GM21528 (cell line): Measurements from ENCODE around the gene BMPR2.
"Not testable (repeated sequence)": the region's sequence is repeated elsewhere in the genome, so short reads cannot be mapped to it uniquely, and the experiment has no call there.

Experiments
- ATAC-seq: cut with Tn5 transposase; IDR thresholded peaks from one replicate; pipeline ENCODE4 v1.9.1; 2021; ENCODE audit warnings: mild to moderate bottlenecking, moderate library complexity; ENCODE audit not compliant: unreplicated experiment, low FRiP score

Gene BMPR2

DNA sequence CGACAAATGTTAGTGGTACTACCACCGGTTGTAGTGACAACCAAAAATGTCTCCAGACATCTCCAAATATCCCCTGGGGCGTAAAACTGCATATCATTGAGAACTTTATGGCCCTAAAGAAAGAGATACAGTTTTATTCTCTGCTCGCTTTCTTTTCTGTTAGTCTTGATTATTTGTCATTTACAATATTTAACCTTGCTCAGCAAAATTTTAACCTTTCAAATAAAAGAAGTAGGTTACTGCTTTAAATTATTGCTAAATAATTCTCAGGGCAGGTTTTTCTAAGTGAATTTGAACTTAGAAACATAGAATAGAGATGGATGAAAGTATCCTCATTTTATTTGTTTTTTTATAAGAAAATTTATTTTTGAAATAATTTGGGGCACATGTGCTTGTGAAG lies 67.9 kb downstream of the BMPR2 start:
- ATAC-seq = no peak

DNA sequence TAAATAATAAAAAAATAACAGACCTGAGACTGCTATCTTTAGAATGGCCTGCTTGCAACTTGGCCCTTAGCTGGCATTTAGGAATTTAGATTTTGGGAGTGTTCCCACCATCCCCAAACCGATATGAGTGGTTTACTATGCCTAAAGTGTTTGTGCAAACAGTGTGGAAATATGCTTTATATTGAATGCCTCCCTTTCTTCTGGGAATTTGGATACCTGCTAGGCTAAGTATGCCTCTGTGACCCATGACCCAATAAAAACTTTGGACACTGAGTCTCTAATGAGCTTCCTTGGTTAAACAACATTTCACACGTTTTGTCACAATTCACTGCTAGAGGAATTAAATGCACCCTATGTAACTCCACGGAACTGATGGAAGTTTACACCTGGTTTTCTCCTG lies 73.2 kb downstream of the BMPR2 start:
- no peak for ATAC-seq

DNA sequence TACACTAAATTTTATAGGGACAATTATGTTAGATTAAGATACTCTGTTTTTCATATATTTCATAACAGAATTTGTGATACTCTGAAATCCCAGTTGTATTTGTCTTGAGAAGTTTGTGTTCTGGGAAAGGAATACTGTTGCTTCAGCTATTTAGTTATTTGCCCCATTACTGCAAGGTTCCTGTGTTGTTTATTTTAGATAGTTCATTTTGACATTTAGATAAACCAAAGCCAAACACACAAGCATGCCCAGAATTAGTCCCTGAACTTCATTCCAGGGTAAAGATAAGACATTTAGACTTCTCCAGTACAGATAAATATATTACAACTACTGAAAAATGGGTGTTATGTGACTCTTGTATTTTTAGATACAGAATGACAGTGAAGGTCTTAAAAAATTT lies 74.7 kb downstream of the BMPR2 start:
- ATAC-seq = no peak

DNA sequence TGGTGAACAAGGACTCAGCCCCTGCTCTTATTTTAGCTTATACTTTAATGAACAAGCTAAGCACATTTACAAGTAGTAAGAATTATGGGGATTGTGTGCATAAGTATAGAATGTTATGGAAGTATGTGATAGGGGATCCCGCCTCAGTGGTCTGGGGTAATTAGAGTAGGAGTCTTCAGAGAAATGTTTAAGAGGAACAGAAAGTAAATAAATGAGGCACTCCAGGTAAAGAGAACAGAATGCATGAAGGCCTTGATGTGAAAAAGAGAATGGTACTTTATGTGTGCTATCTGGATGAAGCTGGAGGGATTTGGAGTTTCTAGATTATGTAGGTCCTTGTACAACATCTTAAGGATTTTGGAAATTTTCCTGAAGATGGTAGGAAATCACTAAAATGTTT lies 76.6 kb downstream of the BMPR2 start:
- no peak for ATAC-seq

DNA sequence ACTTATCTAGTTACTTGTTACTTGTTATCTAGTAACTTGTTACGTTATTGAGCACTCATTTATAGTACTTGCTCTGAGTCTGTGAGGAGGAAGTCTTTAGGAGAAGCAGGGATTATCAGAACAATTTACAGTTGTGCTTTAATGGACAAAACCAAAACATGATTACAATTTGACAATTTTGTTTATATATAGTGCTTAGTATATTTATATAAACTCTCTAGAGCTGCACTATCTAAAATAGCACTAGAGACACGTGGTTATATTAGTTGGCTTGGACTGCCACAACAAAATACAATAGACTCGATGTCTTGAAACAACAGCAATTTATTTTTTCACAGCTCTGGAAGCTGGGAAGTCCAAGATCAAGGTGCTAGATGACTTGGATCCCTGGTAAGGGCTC lies 78.4 kb downstream of the BMPR2 start:
- no peak for ATAC-seq

DNA sequence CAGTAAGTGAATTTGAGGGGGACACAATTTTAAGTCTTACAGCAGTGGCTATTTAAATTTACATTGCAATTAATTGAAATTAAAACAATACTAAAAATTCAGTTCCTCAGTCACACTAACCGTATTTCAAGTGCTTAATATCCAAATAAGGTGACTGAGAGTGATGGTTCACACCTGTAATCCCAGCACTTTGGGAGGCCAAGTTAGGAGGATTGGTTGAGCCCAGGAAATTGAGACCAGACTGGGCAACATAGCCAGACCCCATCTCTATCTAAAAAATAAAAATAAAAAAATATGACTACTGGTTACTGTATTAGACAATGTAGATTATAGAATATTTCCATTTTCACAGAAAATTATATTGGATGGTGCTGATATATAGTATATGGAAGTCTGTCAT lies 79.0 kb downstream of the BMPR2 start:
- no peak for ATAC-seq

DNA sequence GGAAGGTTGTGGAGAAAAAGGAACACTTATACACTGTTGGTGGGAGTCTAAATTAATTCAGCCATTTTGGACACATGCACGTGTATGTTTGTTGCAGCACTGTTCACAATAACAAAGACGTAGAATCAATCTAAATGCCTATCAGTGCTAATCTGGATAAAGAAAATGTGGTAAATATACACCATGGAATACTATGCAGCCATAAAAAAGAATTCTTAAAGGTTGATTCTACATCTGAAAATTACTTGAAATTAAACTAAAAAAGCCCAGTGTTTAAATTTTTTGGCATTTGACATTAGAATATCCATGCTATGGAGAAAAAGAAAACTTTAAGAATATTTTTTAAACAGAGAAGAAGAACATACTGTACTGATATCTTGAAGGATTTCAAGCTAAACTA lies 84.0 kb downstream of the BMPR2 start:
- no peak for ATAC-seq

DNA sequence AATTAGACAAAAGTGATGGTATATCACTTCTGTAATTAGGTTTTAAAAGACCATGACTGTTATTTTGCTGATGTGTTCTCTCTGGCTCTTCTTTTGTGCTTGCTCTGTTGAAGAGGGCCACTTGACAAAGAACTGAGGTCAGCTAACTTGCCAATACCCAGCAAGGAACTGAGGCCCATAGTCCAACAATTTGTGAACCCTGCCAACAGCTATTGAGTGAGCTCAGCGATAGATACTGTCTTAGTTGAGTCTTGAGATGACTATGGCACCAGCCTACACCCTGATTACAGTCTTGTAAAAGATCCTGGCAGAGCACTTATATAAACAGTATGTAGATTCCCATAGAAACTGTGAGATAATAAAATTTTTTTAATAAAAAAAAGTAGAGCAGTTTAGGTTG lies 103.0 kb downstream of the BMPR2 start:
- no peak for ATAC-seq

DNA sequence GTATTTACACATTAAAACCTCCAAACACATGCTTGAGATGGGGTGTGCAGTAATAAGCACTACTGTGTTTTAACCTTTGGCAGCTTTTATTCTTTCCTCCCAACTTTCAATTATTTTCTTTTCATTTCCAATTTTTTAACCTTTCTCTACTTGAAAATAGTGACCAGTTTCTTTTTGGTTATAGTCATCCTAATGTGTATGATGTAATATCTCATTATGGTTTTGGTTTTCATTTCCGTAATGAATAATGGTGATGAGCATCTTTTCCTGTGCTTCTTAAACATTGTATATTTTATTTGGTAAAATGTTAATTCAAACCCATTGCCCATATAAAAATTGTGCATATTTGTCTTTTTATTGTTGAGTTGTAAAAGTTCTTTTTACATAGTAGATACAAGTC lies 103.5 kb downstream of the BMPR2 start:
- no peak for ATAC-seq

DNA sequence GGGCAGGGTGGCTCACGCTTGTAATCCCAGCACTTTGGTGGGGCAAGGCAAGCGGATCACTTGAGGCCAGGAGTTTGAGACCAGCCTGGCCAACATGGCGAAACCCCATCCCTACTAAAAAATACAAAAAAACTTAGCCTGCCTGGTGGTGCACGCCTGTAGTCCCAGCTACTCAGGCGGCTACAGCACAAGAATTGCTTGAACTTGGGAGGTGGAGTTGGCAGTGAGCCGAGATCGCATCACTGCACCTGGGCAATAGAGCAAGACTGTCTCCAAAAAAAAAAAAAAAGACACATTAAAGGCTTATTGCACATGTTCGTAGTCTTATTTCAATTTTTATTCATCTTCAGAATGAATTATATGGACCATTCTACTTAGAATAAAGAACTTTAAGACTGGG lies 110.2 kb downstream of the BMPR2 start:
- no peak for ATAC-seq

DNA sequence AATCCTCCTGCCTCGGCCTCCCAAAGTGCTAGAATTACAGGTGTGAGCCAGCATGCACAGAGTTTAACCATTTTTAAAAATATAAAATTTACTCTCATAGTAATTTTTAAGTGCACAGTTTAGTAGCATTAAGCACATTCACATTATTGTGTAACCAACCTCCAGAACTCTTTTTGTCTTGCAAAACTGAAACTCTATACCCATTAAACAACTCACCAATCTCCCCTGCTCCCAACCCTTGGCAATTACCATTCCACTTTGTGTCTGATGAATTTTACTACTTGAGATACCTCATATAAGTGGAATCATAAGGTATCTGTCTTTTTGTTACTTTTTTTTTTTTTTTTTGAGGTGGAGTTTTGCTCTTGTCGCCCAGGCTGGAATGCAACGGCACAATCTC lies 112.5 kb downstream of the BMPR2 start:
- no peak for ATAC-seq

DNA sequence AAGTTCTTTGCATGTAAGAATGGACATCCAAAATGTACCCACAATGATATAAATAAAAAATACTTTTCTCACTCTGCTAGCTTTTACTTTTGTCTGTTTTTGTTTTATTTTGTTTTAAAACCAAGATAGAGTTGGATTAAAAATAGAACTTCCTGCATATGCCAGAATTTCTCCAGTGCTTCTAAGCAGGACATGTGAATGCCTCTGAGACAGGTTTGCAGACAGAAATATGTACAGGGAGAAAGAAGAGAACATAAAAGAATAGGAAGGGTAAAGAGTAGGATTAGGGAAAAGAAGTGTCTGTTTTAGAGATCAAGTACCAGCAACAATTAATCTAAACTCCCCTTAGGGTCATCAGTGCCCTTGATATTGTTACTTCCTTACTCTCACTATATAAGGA lies 114.4 kb downstream of the BMPR2 start:
- ATAC-seq = no peak

DNA sequence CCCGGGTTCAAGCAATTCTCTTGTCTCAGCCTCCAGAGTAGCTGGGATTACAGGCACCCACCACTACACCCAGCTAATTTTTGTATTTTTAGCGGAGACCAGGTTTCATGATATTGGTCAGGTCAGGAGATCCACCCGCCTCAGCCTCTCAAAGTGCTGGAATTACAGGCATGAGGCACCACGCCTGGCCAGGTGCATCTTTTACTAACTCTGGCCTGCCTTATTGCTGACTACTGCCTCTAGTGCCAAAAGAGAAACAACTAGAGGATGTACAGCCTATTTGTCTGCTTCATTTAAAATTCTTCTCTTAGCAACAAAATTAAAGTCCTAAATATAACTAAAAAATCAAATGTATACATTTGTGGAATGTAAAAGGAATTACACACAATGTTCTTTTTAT lies 115.4 kb downstream of the BMPR2 start:
- ATAC-seq = no peak

DNA sequence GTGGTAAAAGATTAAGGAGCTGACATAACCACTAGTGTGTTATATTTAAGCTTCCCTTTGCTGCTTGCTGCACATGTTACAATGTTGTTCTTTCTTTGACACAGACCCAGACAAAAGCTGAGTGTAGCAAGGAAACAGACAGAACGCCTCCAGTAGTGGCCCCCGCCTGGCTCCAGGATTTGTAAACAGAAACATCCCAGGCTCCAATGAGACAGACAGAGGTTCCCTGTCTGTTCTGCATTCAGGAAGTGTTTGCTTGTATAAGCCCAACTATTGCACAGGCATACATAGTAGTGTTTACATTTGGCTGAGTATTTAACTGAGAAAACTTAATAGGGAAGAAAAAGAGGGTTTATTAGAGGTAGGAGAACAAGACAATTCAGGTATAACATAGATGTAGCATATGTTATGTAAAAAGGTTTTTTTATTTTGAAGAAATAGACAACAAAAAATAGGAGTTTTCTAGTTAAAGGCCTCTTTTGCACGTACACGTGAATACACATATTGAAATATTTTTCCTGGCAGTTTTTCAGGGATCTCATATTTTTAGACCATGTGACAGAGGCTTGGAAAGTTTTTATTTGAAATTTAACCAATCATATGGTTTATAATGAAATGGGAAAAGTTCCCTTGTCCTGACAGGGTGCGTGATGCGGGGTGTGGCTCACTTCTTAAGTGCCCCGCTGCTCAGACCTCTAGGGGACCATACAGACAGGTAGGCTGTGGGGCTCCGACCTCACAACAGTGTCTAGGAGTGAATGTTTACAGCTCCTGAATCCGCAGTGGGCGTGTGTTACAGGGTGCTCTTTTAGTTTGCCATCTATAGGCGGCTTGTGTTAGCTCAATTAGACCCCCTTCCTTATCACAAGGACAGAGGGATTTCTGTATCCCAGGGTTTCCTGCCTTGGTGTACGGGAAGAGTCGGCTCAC lies 118.4 kb downstream of the BMPR2 start:
- ATAC-seq = no peak

DNA sequence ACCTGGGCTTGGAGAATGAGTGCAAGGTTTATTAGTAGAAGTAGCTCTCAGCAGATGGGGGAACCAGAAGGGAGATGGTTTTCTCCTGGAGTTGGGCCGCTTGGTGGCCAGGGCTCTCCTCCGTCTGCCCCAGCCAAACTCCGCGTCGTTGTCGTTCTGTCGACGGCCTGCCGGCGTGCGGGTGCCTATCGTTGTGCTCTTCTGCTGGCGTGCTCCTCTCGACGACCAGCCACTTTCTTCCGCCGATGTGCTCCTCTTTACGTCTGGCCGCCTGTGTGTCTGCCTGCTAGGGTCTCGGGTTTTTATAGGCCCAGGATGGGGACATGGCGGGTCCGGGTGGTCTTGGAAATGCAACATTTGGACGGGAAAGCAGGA lies 119.1 kb downstream of the BMPR2 start:
- ATAC-seq = no peak

DNA sequence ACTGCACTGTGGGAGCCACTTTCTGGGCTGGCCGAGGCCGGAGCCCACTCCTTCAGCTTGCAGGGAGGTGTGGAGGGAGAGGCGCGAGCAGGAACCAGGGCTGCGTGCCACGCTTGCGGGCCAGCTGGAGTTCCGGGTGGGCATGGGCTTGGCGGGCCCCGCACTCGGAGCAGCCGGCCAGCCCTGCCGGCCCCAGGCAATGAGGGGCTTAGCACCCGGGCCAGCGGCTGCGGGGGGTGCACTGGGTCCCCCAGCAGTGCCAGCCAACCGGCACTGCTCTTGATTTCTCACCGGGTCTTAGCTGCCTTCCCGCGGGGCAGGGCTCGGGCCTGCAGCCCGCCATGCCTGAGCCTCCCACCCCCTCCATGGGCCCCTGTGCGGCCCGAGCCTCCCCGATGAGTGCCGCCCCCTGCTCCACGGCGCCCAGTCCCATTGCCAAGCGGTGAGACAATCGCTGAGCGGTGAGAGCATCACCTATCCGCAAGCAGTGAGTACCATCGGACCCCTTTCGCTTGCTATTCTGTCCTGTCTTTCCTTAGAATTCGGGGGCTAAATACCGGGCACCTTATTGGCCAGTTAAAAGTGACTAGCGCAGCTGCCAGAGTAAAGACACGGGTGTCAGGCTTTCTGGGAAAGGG lies 120.8 kb downstream of the BMPR2 start:
- not testable (repeated sequence) for ATAC-seq

DNA sequence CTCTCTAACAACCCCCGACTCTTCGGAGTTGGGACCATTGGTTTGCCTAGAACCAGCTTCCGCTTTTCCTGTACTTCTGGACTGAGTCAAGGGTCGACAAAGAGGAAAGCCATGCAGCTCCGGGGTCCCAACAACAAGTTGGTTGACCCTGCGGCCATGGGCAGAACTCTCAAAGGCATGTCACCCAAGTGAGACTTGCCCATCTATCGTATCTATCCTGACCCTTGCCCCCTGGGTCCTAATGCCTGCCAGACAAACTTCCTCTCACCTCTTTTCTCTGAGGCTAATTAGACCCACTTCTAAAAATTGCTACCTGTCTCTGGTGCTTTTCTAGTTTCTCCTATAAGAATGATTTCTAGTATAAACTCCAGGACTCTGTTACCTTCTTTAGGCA lies 121.3 kb downstream of the BMPR2 start:
- not testable (repeated sequence) for ATAC-seq

DNA sequence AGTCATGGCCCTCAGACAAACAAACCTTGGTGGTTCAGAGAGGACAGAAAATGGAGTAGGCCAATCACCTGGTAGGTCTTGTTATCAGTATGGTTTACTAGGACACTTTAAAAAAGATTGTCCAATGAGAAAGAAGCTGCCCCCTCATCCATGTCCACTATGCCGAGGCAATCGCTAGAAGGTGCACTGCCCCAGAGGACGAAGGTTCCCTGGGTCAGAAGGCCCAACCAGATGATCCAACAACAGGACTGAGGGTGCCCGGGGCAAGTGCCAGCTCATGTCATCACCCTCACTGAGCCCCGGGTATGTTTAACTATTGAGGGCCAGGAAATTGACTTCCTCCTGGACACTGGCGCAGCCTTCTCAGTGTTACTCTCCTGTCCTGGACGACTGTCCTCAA lies 123.7 kb downstream of the BMPR2 start:
- ATAC-seq = not testable (repeated sequence)

DNA sequence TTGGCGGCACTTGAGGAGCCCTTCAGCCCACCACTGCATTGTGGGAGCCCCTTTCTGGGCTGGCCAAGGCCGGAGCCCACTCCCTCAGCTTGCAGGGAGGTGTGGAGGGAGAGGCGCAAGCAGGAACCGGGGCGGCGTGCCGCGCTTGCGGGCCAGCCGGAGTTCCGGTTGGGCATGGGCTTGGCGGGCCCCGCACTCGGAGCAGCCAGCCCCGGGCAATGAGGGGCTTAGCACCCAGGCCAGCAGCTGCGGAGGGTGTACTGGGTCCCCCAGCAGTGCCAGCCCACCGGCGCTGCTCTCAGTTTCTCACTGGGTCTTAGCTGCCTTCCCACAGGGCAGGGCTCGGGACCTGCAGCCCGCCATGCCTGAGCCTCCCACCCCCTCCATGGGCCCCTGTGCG lies 127.1 kb downstream of the BMPR2 start:
- not testable (repeated sequence) for ATAC-seq

DNA sequence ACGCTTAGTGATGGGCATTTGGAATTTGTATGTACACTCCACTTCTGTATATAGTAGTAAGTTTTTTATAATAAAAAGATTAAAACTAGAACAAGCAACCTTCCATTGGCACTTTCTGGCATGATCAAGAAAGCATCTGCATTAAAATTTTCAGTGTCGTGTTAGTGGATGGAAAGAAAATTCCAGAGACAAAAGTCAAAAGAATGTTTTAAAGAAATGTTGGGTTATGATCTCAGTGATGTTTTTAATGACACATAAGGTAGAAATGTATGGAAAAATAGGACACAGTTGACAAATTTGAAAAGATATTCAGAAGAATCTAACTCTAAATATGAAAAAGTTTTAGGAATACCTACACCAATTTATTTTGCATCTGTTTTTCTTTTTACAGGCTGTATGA lies 132.6 kb downstream of the BMPR2 start:
- no peak for ATAC-seq

DNA sequence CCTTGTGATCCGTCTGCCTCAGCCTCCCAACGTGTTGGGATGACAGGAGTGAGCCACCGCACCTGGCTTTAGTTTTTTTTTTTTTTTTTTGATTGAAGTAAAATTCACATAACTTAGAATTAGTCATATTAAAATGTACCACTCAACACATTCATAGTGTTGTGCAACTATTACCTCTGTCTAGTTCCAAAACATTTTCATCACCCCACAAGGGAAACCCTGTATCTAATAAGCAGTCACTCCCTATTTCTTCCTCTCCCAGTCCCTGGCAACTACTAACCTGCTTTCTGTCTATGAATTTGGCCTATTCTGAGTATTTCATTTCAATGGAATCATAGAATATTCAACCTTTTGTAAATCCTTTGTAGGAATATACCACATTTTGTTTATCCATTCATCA lies 134.8 kb downstream of the BMPR2 start:
- ATAC-seq = no peak

DNA sequence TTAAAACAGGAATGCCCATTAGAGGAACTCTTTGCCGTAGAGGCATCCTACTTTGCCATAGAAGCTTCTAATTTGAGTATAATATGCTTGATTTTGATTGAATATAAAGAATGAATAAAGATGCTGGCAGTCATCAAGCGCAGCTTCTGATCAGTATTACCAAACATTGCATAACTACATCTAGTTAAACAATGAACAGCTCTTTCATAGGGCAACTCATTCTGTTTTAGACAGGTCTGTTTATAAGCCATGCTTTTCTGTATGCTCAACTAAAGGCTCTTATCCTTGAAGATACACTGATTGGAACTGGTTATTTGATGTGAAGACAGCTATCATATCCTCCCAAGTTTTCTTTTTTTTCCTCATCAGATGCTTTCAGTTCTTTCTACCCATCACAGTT lies 136.0 kb downstream of the BMPR2 start:
- no peak for ATAC-seq
